ENCODE data around the gene TENT5A.

The TENT5A gene

GRCh38 chr6:81700414-81700813, 52.1 kb downstream of the TENT5A start:
- no peak for DNase-seq

GRCh38 chr6:81697559-81697958, 54.9 kb downstream of the TENT5A start:
- no peak for DNase-seq

- no peak for DNase-seq
Observed at GRCh38 chr6:81696524-81696923, 56.0 kb downstream of the TENT5A start.
